ENCODE results near the gene SIGLEC10. TPM values are rescaled to one million over a fixed set of nuclear protein-coding genes. Genes with fewer than 3 reads are reported as not detected.
"Not testable (repeated sequence)": the region's sequence is repeated elsewhere in the genome, so short reads cannot be mapped to it uniquely, and the experiment has no call there.

The SIGLEC10 gene, protein sequence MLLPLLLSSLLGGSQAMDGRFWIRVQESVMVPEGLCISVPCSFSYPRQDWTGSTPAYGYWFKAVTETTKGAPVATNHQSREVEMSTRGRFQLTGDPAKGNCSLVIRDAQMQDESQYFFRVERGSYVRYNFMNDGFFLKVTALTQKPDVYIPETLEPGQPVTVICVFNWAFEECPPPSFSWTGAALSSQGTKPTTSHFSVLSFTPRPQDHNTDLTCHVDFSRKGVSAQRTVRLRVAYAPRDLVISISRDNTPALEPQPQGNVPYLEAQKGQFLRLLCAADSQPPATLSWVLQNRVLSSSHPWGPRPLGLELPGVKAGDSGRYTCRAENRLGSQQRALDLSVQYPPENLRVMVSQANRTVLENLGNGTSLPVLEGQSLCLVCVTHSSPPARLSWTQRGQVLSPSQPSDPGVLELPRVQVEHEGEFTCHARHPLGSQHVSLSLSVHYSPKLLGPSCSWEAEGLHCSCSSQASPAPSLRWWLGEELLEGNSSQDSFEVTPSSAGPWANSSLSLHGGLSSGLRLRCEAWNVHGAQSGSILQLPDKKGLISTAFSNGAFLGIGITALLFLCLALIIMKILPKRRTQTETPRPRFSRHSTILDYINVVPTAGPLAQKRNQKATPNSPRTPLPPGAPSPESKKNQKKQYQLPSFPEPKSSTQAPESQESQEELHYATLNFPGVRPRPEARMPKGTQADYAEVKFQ
- 1 to 10 TPM in 1 of 4 donors, under 1 TPM in 2, not detected in 1; 0.87 to 1.3 (median 0.98) TPM for total RNA-seq

- in situ Hi-C loops (cut with MboI; ENCODE audit: low sequenced_read_pairs in 4 of 4) (no loop called here), intact Hi-C loops (cut with DNase I; ENCODE audit: low total_unique reads) (no loop called here)
- no peaks in the 10 kb centered on the region for H3K36me3 ChIP-seq
- TF ChIP-seq, protein P1, sequence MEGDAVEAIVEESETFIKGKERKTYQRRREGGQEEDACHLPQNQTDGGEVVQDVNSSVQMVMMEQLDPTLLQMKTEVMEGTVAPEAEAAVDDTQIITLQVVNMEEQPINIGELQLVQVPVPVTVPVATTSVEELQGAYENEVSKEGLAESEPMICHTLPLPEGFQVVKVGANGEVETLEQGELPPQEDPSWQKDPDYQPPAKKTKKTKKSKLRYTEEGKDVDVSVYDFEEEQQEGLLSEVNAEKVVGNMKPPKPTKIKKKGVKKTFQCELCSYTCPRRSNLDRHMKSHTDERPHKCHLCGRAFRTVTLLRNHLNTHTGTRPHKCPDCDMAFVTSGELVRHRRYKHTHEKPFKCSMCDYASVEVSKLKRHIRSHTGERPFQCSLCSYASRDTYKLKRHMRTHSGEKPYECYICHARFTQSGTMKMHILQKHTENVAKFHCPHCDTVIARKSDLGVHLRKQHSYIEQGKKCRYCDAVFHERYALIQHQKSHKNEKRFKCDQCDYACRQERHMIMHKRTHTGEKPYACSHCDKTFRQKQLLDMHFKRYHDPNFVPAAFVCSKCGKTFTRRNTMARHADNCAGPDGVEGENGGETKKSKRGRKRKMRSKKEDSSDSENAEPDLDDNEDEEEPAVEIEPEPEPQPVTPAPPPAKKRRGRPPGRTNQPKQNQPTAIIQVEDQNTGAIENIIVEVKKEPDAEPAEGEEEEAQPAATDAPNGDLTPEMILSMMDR (IDR thresholded peaks at IDR 0.05 in 4 of 5, conservative IDR thresholded peaks at IDR 0.05 in 1 of 5): no peak
- TF ChIP-seq POLR2A (IDR thresholded peaks at IDR 0.05): no peak
- peaks cover 0 to 12% (median 10%) of the 10 kb centered on the region in 3 donors for H3K27me3 ChIP-seq
- no peak for ATAC-seq
- H3K4me3 ChIP-seq: no peak within 1 kb of the TSS
- H3K9me3 ChIP-seq: no peaks in the 10 kb centered on the region
- H3K4me1 ChIP-seq: no peaks in the 10 kb centered on the region
- no peak within 1 kb of the TSS for H3K27ac ChIP-seq
- no peak for DNase-seq
These were observed at the start of gene SIGLEC10 for GRCh38 chr19:51417107-51417809. TSS of gene SIGLEC10 (minus strand) at chr19:51417642. CDS start at chr19:51417581, 61 bp downstream.

DNA sequence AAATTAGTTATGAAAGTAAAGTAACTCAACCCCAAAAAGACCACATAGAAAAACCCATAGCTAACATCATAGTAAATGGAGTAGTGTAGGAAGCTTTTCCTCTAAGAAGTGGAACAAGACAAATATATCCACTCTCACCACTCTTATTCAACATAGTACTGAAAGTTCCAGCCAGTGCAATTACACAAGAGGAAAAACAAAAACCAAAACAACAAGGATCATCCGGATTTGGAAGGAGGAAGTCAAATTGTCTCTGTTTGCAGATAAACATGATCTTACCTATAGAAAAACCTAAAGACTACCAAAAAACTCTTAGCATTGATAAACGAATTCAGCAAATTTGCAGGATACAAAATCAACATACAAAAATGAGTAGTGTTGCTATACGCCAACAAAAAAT lies 49.3 kb upstream of the SIGLEC10 start:
- in situ Hi-C loops (cut with MboI; ENCODE audit: low sequenced_read_pairs in 4 of 4) (loop anchor here in 2 of 4 donors (25.0 kb wide), 1 partner anchor 196 kb away; no protein-coding TSS in a partner anchor), intact Hi-C loops (cut with DNase I; ENCODE audit: low total_unique reads) (no loop called here)
- DNase-seq (no peak), ATAC-seq (no peak)
- TF ChIP-seq, protein P1 (IDR thresholded peaks at IDR 0.05 in 4 of 5, conservative IDR thresholded peaks at IDR 0.05 in 1 of 5): no peak
- TF ChIP-seq POLR2A (IDR thresholded peaks at IDR 0.05): no peak
- Histone ChIP-seq H3K27me3 (peaks cover 0 to 5% (median 2%) of the 10 kb centered on the region in 3 donors), H3K27ac (no peak overlapping the region), H3K36me3 (no peaks in the 10 kb centered on the region), H3K4me3 (no peak overlapping the region), H3K4me1 (no peaks in the 10 kb centered on the region), H3K9me3 (no peaks in the 10 kb centered on the region)

DNA sequence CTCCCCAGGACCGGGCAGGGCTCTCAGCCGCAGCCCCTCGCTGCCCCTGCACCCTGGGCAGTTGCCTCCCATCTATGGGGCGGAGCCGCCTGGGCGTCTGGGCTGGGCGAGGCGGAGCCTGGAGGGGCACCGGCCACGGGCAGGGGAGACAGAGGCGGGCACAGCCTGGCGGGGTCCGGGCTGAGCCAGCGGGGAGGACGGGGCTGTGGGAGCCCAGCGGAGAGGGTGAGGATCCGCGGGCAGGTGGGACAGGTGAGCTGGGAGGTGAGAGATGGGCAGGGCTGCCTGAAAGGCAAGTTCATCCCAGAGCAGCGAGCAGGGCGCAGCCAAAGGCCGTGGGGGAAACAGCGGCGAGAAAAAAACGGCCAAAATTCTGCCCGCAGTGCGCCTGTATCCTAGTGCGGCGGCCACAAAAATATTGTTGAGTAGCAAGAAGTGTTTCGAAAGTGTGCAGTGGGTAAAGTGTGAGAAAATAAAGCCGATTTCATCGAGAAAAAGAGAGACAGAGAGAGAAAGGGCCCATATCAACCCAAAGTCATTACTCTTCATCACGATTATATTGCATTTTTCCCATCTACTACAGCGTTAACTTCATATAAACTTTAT lies 46.6 kb upstream of the SIGLEC10 start:
- H3K4me3 ChIP-seq; H3K27ac ChIP-seq; H3K27me3 ChIP-seq; H3K36me3 ChIP-seq; H3K9me3 ChIP-seq; H3K4me1 ChIP-seq; ATAC-seq; intact Hi-C loops (cut with DNase I; ENCODE audit: low total_unique reads); DNase-seq: not testable (repeated sequence)
- in situ Hi-C loops (cut with MboI; ENCODE audit: low sequenced_read_pairs in 4 of 4): loop anchor here in 2 of 4 donors (25.0 kb wide), 1 partner anchor 198 kb away; no protein-coding TSS in a partner anchor

DNA sequence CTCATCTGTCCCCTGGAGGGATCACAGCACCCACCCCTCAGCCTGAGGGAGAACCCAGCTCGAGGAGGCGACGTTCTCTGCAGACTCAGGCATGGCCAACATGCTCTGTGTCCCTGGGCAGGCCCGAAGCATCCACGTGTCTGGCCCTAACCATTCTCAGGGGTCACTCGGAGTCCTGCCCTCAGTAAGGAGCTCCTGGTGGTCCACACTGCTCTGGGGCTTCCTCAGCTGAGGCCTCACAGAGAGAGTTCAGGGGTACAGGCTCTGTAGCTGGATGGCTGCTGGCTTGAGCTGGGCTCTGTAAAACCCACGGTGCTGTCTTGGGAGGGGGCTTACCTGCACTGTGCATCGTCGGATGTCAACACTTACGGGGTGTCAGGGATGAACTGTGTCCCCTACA lies 45.2 kb upstream of the SIGLEC10 start:
- Histone ChIP-seq H3K27ac (no peak overlapping the region), H3K36me3 (no peaks in the 10 kb centered on the region), H3K9me3 (no peaks in the 10 kb centered on the region), H3K27me3 (peaks cover 4 to 5% (median 4%) of the 10 kb centered on the region in 3 donors), H3K4me3 (no peak overlapping the region), H3K4me1 (no peaks in the 10 kb centered on the region)
- TF ChIP-seq POLR2A (IDR thresholded peaks at IDR 0.05): no peak
- TF ChIP-seq, protein P1 (IDR thresholded peaks at IDR 0.05 in 4 of 5, conservative IDR thresholded peaks at IDR 0.05 in 1 of 5): no peak
- intact Hi-C loops (cut with DNase I; ENCODE audit: low total_unique reads) (no loop called here), in situ Hi-C loops (cut with MboI; ENCODE audit: low sequenced_read_pairs in 4 of 4) (loop anchor here in 2 of 4 donors (25.0 kb wide), 1 partner anchor 200 kb away; no protein-coding TSS in a partner anchor)
- DNase-seq (no peak), ATAC-seq (no peak)

Data from gastrocnemius medialis (tissue), 4 donors.